Endothelial cell of umbilical vein (primary cell): ENCODE data around the gene ARHGEF19. TPM values are rescaled to one million over a fixed set of nuclear protein-coding genes. Genes with fewer than 3 reads are reported as not detected.

Experiments
- BruUV-seq: library from RNA; stranded (reverse); fragments of 400-500 nt; replicated peaks from 2 replicates; lab custom pipeline; 2021; lab: Mats Ljungman, UMichigan
- CTCF ChIA-PET: fragments of 300-600, 350-600 bp; sonication (Branson Sonifier 250); formaldehyde crosslinking; loops from one replicate; lab custom pipeline; 2021; ENCODE audit warnings: antibody characterized with exemption, inconsistent platforms; lab: Charles Lee
- POLR2A ChIA-PET: fragments of 300-600, 350-600 bp; sonication (Branson Sonifier 250); formaldehyde crosslinking; loops from one replicate; lab custom pipeline; 2021; ENCODE audit warnings: antibody characterized with exemption, inconsistent platforms; lab: Charles Lee
- DNase-seq: peaks from one replicate; pipeline ENCODE4 v3.0.0-alpha.2; 2011; ENCODE audit warnings: low read depth, low spot score
- FAIRE-seq: peaks from 2 replicates; lab custom pipeline; 2011; peaks lifted over from hg19 to GRCh38; lab: Jason Lieb, UNC
- H2AFZ ChIP-seq: 2 replicates; pipeline ENCODE4 v1.6.0; 2012; ENCODE audit warnings: low read depth, low read length, control low read depth, inconsistent platforms
- H3K27ac ChIP-seq: 2 replicates; pipeline ENCODE4 v1.5.1; 2011; ENCODE audit warnings: low read depth, mild to moderate bottlenecking, control low read depth, low read length, moderate library complexity; ENCODE audit not compliant: insufficient read depth
- H3K27me3 ChIP-seq, 2 experiments: 2 replicates each; pipeline versions ENCODE4 v1.6.0 to v1.6.1; 2011; ENCODE audit warnings: low read length in 2 of 2, mixed read lengths in 1 of 2; ENCODE audit not compliant: control insufficient read depth in 2 of 2, insufficient read depth in 2 of 2
- H3K36me3 ChIP-seq, 2 experiments: 2 replicates in 1 of 2; 3 replicates in 1 of 2; pipeline ENCODE4 v1.5.1; 2011; ENCODE audit warnings: low read length in 2 of 2, mild to moderate bottlenecking in 1 of 2, moderate library complexity in 1 of 2; ENCODE audit not compliant: control insufficient read depth in 2 of 2, insufficient read depth in 2 of 2; ENCODE audit errors: extremely low read depth in 1 of 2
- H3K4me1 ChIP-seq: 3 replicates; pipeline ENCODE4 v1.5.1; 2011; ENCODE audit warnings: mild to moderate bottlenecking, low read length; ENCODE audit not compliant: control insufficient read depth, insufficient read depth; ENCODE audit errors: extremely low read depth
- H3K4me2 ChIP-seq: 2 replicates; pipeline ENCODE4 v1.6.1; 2011; ENCODE audit warnings: low read length, control low read depth, mixed read lengths; ENCODE audit not compliant: insufficient read depth
- H3K4me3 ChIP-seq, 3 experiments: fragments of 200-600 bp in 1 of 3; sonication (generic), shearing (Covaris generic) in 1 of 3; replicated peaks in 1 of 3; 2 replicates each; pipeline ENCODE4 v1.5.1; 2011 to 2016; ENCODE audit warnings: control low read depth in 3 of 3, low read length in 3 of 3, mild to moderate bottlenecking in 2 of 3, inconsistent platforms in 1 of 3, low read depth in 1 of 3, moderate library complexity in 1 of 3; ENCODE audit not compliant: insufficient read depth in 1 of 3
- H3K79me2 ChIP-seq: 2 replicates; pipeline ENCODE4 v1.6.0; 2012; ENCODE audit warnings: low read length, inconsistent platforms; ENCODE audit not compliant: control insufficient read depth, insufficient read depth
- H3K9ac ChIP-seq: replicated peaks from 2 replicates; pipeline ENCODE3; 2011; ENCODE audit warnings: low read length, control low read depth; ENCODE audit not compliant: insufficient read depth; ENCODE audit errors: extremely low read depth
- H3K9me1 ChIP-seq: replicated peaks from 3 replicates; pipeline ENCODE4 v1.6.0; 2011; ENCODE audit warnings: mild to moderate bottlenecking, low read length; ENCODE audit not compliant: control insufficient read depth, insufficient read depth; ENCODE audit errors: extremely low read depth
- H3K9me3 ChIP-seq: replicated peaks from 2 replicates; pipeline ENCODE4 v1.5.1; 2012; ENCODE audit warnings: low read length, inconsistent platforms; ENCODE audit not compliant: control insufficient read depth, insufficient read depth
- H4K20me1 ChIP-seq: replicated peaks from 2 replicates; pipeline ENCODE3; 2011; ENCODE audit warnings: mild to moderate bottlenecking, low read length; ENCODE audit not compliant: control insufficient read depth, insufficient read depth; ENCODE audit errors: extremely low read depth
- CTCF ChIP-seq, 2 donors: IDR thresholded peaks; 1 replicate in 1 of 2; 2 replicates in 1 of 2; pipeline ENCODE4 v1.5.1; 2011; ENCODE audit warnings: low read length in 2 of 2, mild to moderate bottlenecking in 2 of 2, moderate library complexity in 2 of 2, control low read depth in 1 of 2, inconsistent platforms in 1 of 2, low read depth in 1 of 2; ENCODE audit not compliant: insufficient read depth in 1 of 2; ENCODE audit errors: extremely low read depth in 1 of 2
- EZH2 ChIP-seq: IDR thresholded peaks from 2 replicates; pipeline ENCODE4 v1.6.1; 2012; ENCODE audit warnings: borderline replicate concordance, low read depth, mild to moderate bottlenecking, moderate library complexity, low read length, inconsistent platforms; ENCODE audit not compliant: severe bottlenecking
- FOS ChIP-seq: IDR thresholded peaks from 2 replicates; pipeline ENCODE4 v1.6.1; 2011; ENCODE audit warnings: mild to moderate bottlenecking, low read length, moderate library complexity, borderline replicate concordance; ENCODE audit not compliant: insufficient read depth
- GATA2 ChIP-seq: IDR thresholded peaks from 2 replicates; pipeline ENCODE4 v1.7.0; 2011; ENCODE audit warnings: low read depth, mild to moderate bottlenecking, moderate library complexity, mixed read lengths, low read length; ENCODE audit not compliant: insufficient read length, insufficient read depth
- JUN ChIP-seq: IDR thresholded peaks from 2 replicates; pipeline ENCODE4 v1.6.1; 2011; ENCODE audit warnings: borderline replicate concordance, low read depth; ENCODE audit not compliant: insufficient read length, insufficient read depth
- MAX ChIP-seq: IDR thresholded peaks from 2 replicates; pipeline ENCODE4 v1.6.1; 2011; ENCODE audit not compliant: insufficient read depth, insufficient read length
- MYC ChIP-seq: IDR thresholded peaks from one replicate; pipeline ENCODE4 v1.6.1; 2011; ENCODE audit warnings: mild to moderate bottlenecking, low read depth, low read length
- POLR2A ChIP-seq: IDR thresholded peaks from 2 replicates; pipeline ENCODE4 v1.6.1; 2012; ENCODE audit warnings: low read depth, mild to moderate bottlenecking, control low read depth, low read length
- POLR2AphosphoS5 ChIP-seq: IDR thresholded peaks from 2 replicates; pipeline ENCODE4 v1.6.1; 2012; ENCODE audit warnings: low read depth, mild to moderate bottlenecking, control low read depth, low read length, moderate library complexity; ENCODE audit not compliant: insufficient read depth
- dilution Hi-C: fragments of 300-500 bp; cut with MboI; formaldehyde crosslinking; loops from one replicate; pipeline ENCODE4 v1.15.0; 2019; ENCODE audit warnings: low sequenced_read_pairs; ENCODE audit not compliant: extremely low pct_ligation_motif_present
- intact Hi-C: fragments of 100-400 bp; cut with micrococcal nuclease; formaldehyde crosslinking; loops from one replicate; pipeline ENCODE4 v1.10.0; 2022
- polyA plus RNA-seq, 4 experiments: library from polyadenylated mRNA; depleted of rRNA in 3 of 4; stranded (reverse) in 3 of 4; unstranded in 1 of 4; fragments of >200 nt; gene quantifications; 2 replicates each; pipeline versions ENCODE4 v1.2.1 to v1.2.3, GENCODE V29; 2011 to 2012; ENCODE audit warnings: missing spikeins in 1 of 4
- total RNA-seq: library from RNA; stranded (reverse); gene quantifications from 2 replicates; pipeline ENCODE4 v1.2.3, GENCODE V29; 2021

The ARHGEF19 gene
- total and polyA plus RNA-seq, 2 donors (not counting 3 experiments of a cell fraction or from before 2014, with no cell fraction given), result 6.2 to 8.0 TPM

GRCh38 chr1:16242556-16243214 lies 30.2 kb upstream of the ARHGEF19 start:
- ChIA-PET POLR2A (no interaction called here), CTCF (interaction anchor here (0.6 to 9.5 kb wide), 5 partner anchors 9 to 165 kb away, joined by 3 to 179 read pairs (median 5); partner anchors contain the start of gene FAM131C)
- no peaks in the 10 kb centered on the region for H3K27me3 ChIP-seq
- no peak for FAIRE-seq
- no peak overlapping the region for H3K27ac ChIP-seq
- no TSS peak for BruUV-seq
- no peak for DNase-seq
- no peaks in the 10 kb centered on the region for H3K9me3 ChIP-seq
- no peak for TF ChIP-seq CTCF (IDR thresholded peaks at IDR 0.05; ENCODE audit: extremely low read depth in 1 of 2, insufficient read depth in 1 of 2, low read depth in 1 of 2, low read length in 2 of 2)
- TF ChIP-seq POLR2A, result no peak
- no peak for TF ChIP-seq GATA2
- no peak for TF ChIP-seq JUN
- TF ChIP-seq EZH2, result no peak
- no peak for TF ChIP-seq MAX
- TF ChIP-seq POLR2AphosphoS5, result no peak
- TF ChIP-seq MYC, result no peak
- TF ChIP-seq FOS, result no peak
- H3K9me1 ChIP-seq, result no peaks in the 10 kb centered on the region
- H3K79me2 ChIP-seq, result no peaks in the 10 kb centered on the region
- H3K9ac ChIP-seq, result no peak overlapping the region
- no peak overlapping the region for H3K4me2 ChIP-seq
- H3K4me1 ChIP-seq, result peaks cover 6% of the 10 kb centered on the region
- dilution Hi-C loops (no loop called here), intact Hi-C loops (no loop called here)
- H3K36me3 ChIP-seq, result peaks cover 0 to 2% of the 10 kb centered on the region in 2 experiments
- H3K4me3 ChIP-seq, result no peak overlapping the region
- H4K20me1 ChIP-seq, result no peaks in the 10 kb centered on the region
- no peak overlapping the region for H2AFZ ChIP-seq
